Naive thymus-derived CD8-positive, alpha-beta T cell (primary cell): ENCODE data around the gene EXOC4. TPM values are rescaled to one million over a fixed set of nuclear protein-coding genes. Genes with fewer than 3 reads are reported as not detected.

Experiments used
- ATAC-seq, 2 donors: fragments of 150-1000 bp; cut with Tn5 transposase in 1 of 2; sonication (Bioruptor Pico), chemical (Tn5 transposase) in 1 of 2; 1 replicate in 1 of 2; 2 replicates in 1 of 2; pipeline ENCODE4 v1.10.0; 2021; ENCODE audit warnings: mild to moderate bottlenecking in 2 of 2, moderate library complexity in 2 of 2
- POLR2A ChIA-PET: fragments of 350-600 bp; sonication (Branson Sonifier 250); formaldehyde crosslinking; loops from one replicate; lab custom pipeline; 2021; ENCODE audit warnings: antibody characterized with exemption; lab: Charles Lee
- DNase-seq, 10 donors: peaks; one replicate each; pipeline versions ENCODE4 v3.0.0 to v3.0.0-alpha.2; 2020 to 2022
- H3K27ac Mint-ChIP-seq, 10 donors: one replicate each; pipeline ENCODE4 v1.8.0; 2020 to 2022; ENCODE audit warnings: mild to moderate bottlenecking in 10 of 10, mixed read lengths in 10 of 10, moderate library complexity in 4 of 10, inconsistent platforms in 1 of 10
- H3K27me3 Mint-ChIP-seq, 5 donors: one replicate each; pipeline ENCODE4 v1.8.0; 2021 to 2022; ENCODE audit warnings: mixed read lengths in 5 of 5
- H3K36me3 Mint-ChIP-seq, 3 donors: one replicate each; pipeline ENCODE4 v1.8.0; 2020 to 2022; ENCODE audit warnings: mixed read lengths in 3 of 3, mild to moderate bottlenecking in 2 of 3, inconsistent platforms in 1 of 3
- H3K4me1 Mint-ChIP-seq, 4 donors: one replicate each; pipeline ENCODE4 v1.8.0; 2021 to 2022; ENCODE audit warnings: mixed read lengths in 4 of 4
- H3K4me3 Mint-ChIP-seq, 10 donors: one replicate each; pipeline ENCODE4 v1.8.0; 2020 to 2022; ENCODE audit warnings: mild to moderate bottlenecking in 10 of 10, mixed read lengths in 10 of 10, moderate library complexity in 6 of 10, inconsistent platforms in 1 of 10
- H3K9me3 Mint-ChIP-seq, 9 donors: one replicate each; pipeline ENCODE4 v1.8.0; 2020 to 2022; ENCODE audit warnings: mixed read lengths in 9 of 9, mild to moderate bottlenecking in 3 of 9, inconsistent platforms in 1 of 9, moderate library complexity in 1 of 9
- polyA plus RNA-seq, 3 donors: library from polyadenylated mRNA; unstranded; fragments of 300-500 nt; fragmentation: Illumina TruSeq; gene quantifications; one replicate each; pipeline ENCODE4 v1.2.3, GENCODE V29; 2021
- total RNA-seq, 8 experiments: library from RNA in 2 of 8; stranded (reverse) in 2 of 8; gene quantifications; one replicate each; pipeline ENCODE4 v1.2.3 and lab custom pipeline; 2021 to 2026

The EXOC4 gene
- total and polyA plus RNA-seq, 5 experiments from 2014 or later: 29.4 to 68.6 (median 42.4) TPM

DNA sequence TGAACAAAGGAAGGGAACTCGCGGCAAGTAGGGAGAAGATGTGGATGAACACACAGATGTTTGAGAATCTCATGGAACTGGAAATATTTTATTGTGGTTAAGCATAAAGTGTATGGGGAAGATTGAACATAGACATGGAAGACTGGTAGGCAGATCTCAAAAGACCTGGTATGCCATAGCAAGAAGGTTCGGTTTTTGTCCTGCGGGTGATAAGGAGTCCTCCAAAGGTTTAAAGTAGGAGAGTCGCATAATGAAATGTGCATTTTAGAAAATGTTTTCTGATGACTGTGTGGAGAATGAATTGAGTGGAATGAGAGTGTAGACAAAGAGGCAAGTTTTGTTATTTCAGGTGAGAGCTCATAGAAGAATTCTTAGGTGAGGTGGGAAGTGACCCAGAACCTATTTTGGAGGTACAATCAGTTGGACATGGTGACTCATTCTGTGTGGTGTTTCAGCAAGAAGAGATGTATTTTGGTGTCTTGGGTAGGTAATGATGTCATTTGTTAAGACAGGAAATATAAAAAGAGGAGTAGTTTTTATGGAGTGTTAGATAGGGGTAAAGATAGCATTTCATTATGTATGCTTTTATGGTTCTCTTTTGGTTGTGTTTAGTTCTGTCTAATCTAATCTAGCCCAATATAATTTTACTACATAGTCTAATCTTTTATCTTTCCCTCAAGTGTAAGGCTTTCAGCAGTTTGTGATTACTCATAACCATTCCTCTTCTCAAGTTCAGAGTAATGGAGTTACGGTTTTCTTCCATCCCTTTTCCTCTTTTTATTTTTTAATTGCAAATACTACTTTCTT, 239.2 kb downstream of the EXOC4 start:
- H3K9me3 Mint-ChIP-seq: peaks cover 0 to 12% (median 0%) of the 10 kb centered on the region in 9 donors
- H3K36me3 Mint-ChIP-seq: peaks cover 7 to 53% (median 42%) of the 10 kb centered on the region in 3 donors
- peak overlapping the region in 1 of 10 donors; percentile 53 for H3K27ac Mint-ChIP-seq
- POLR2A ChIA-PET: no interaction called here
- H3K4me1 Mint-ChIP-seq: peaks cover 8 to 11% (median 9%) of the 10 kb centered on the region in 4 donors
- ATAC-seq (no peak), DNase-seq (no peak)
- no peaks in the 10 kb centered on the region for H3K27me3 Mint-ChIP-seq
- no peak overlapping the region for H3K4me3 Mint-ChIP-seq

DNA sequence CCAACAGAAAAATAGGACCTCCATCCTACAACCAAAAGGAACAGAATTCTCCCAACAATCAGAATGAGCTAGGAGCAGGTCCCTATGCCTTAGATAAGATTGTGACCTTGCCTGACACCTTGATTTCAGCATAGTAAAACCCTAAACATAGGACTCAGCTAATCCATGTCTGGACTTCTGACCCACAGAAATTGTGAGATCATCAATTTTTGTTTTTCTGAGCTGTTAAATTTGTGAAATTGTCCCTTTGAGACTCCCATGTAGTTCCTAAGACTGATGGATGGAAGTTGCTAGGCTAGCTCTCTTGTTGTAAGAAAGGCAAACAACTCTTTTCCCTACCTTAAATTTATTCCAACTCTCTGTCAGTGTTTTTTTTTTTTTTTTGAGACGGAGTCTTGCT, 244.2 kb downstream of the EXOC4 start:
- Mint-ChIP-seq H3K27ac (no peak overlapping the region), H3K27me3 (no peaks in the 10 kb centered on the region), H3K4me3 (no peak overlapping the region), H3K36me3 (peaks cover 7 to 51% (median 25%) of the 10 kb centered on the region in 3 donors), H3K4me1 (peaks cover 1 to 12% (median 5%) of the 10 kb centered on the region in 4 donors), H3K9me3 (peaks cover 0 to 8% (median 0%) of the 10 kb centered on the region in 9 donors)
- DNase-seq (no peak), ATAC-seq (no peak)
- POLR2A ChIA-PET: no interaction called here

DNA sequence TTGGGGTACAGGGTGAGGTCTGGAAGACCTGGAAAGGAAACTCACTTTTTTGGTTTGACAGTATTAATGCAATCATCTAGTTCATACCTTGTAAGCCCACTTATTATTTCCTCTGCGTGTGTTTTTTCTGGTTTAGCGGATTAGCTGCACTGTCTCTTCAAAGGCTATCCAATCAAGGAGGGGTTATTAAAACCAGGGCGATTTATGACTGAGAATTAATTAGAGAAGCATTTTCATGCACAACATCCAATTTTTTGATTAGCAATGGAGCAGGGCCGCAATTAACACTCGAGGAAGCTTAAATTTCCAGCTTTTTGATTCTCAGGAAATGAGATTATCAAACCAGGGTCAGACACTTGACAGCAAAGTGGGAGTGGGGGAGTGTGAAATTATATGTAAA, 248.9 kb downstream of the EXOC4 start:
- peaks cover 0 to 27% (median 4%) of the 10 kb centered on the region in 3 donors for H3K36me3 Mint-ChIP-seq
- no peak for DNase-seq
- peaks cover 0 to 13% (median 4%) of the 10 kb centered on the region in 4 donors for H3K4me1 Mint-ChIP-seq
- no peak for ATAC-seq
- POLR2A ChIA-PET: interaction anchor here (0.6 kb wide), 1 partner anchor 107 kb away, joined by 4 read pairs; no protein-coding TSS in a partner anchor
- H3K27ac Mint-ChIP-seq: peak overlapping the region in 2 of 10 donors; percentile 5 to 39
- no peak overlapping the region for H3K4me3 Mint-ChIP-seq
- H3K9me3 Mint-ChIP-seq: peaks cover 0 to 6% (median 0%) of the 10 kb centered on the region in 9 donors
- H3K27me3 Mint-ChIP-seq: no peaks in the 10 kb centered on the region

DNA sequence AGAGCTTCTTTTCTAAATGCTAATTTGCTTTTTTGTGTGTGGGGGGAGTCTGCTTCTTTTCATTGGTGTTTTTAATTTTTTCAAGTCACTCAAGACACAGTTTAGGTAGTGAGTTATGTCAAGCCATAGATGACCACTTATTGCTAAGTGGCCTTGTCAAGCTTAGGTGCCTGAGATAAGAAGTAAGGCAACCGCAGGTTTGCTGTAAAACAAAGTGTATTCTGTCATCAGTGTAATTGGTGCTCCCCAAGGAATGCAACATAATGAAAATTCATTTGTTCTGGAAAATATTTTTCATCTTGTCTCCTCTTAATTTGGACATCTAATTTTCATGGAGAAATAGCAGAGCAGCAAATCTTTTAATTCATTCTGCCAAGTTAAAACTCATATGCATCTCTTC, 249.6 kb downstream of the EXOC4 start:
- Mint-ChIP-seq H3K36me3 (peaks cover 0 to 28% (median 3%) of the 10 kb centered on the region in 3 donors), H3K27me3 (no peaks in the 10 kb centered on the region), H3K27ac (peak overlapping the region in 1 of 10 donors; percentile 5), H3K9me3 (peaks cover 0 to 6% (median 0%) of the 10 kb centered on the region in 9 donors), H3K4me3 (no peak overlapping the region), H3K4me1 (peaks cover 0 to 13% (median 4%) of the 10 kb centered on the region in 4 donors)
- POLR2A ChIA-PET: no interaction called here
- no peak for DNase-seq
- ATAC-seq: no peak

DNA sequence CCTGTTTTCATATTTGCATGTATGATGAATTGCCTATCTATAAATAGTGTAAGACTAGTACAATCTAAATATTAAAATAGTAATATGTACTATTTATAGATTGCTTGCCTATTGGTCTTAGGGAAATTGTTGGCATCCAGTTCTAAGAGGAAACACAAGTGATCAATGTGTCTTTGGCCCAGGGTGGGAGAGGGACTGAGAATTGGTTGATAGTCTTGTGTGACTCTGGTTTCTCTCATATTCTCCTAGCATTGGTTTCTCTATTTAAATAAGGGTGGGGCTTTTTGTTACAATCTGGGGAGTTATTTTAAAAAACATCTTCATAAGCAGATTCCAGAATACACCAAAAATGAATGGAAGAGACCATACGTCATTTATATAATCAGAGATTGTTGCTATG, 250.1 kb downstream of the EXOC4 start:
- H3K27me3 Mint-ChIP-seq: no peaks in the 10 kb centered on the region
- ATAC-seq (no peak), DNase-seq (no peak)
- peaks cover 0 to 13% (median 3%) of the 10 kb centered on the region in 4 donors for H3K4me1 Mint-ChIP-seq
- H3K36me3 Mint-ChIP-seq: peaks cover 0 to 31% (median 0%) of the 10 kb centered on the region in 3 donors
- peaks cover 0 to 3% (median 0%) of the 10 kb centered on the region in 9 donors for H3K9me3 Mint-ChIP-seq
- H3K27ac Mint-ChIP-seq: no peak overlapping the region
- POLR2A ChIA-PET: no interaction called here
- H3K4me3 Mint-ChIP-seq: no peak overlapping the region

DNA sequence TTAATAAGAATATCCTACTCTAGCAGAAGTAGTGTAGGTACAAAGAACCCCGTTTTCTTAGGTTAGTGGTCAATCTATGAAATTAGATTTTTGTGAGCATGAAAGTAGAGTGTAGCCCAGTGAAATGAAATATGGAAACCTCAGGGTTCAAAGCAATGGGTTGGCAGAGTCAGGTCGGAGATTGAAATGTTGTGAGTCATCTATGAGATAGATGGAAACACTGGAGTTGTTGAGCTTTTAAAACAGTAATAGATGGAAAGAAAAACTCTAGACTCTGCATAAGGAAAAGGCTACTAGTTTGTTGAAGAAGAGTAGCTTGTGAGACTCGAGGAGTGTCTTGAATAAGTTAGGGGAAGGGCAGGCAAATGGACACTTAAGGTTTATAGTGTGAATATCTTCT, 251.9 kb downstream of the EXOC4 start:
- POLR2A ChIA-PET: no interaction called here
- Mint-ChIP-seq H3K27me3 (no peaks in the 10 kb centered on the region), H3K27ac (no peak overlapping the region), H3K36me3 (peaks cover 12 to 33% (median 12%) of the 10 kb centered on the region in 3 donors), H3K4me1 (peaks cover 0 to 13% (median 4%) of the 10 kb centered on the region in 4 donors), H3K9me3 (peaks cover 0 to 6% (median 0%) of the 10 kb centered on the region in 9 donors), H3K4me3 (no peak overlapping the region)
- no peak for ATAC-seq
- no peak for DNase-seq

DNA sequence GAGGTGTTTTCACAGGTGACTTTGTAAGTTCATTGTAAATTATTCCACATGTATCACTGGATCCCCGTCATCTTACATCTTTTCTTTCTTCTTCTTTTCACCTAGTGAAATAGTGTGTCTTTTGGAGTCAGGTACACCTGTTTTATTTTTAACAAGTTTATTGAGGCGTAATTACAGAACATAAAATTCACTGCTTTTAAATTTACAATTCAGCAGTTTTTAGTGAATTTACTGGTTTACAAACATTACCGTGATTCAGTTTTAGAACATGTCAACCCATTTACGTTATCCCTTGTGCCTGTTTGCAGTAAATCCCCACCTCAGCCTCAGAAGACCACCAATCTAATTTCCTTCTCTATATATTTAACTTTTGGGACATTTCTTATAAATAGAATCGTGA, 256.9 kb downstream of the EXOC4 start:
- no peak for DNase-seq
- POLR2A ChIA-PET: no interaction called here
- Mint-ChIP-seq H3K9me3 (peaks cover 0 to 18% (median 10%) of the 10 kb centered on the region in 9 donors), H3K27me3 (no peaks in the 10 kb centered on the region), H3K4me3 (no peak overlapping the region), H3K27ac (peak overlapping the region in 1 of 10 donors; percentile 15), H3K4me1 (peaks cover 0 to 4% (median under 1%) of the 10 kb centered on the region in 4 donors), H3K36me3 (peaks cover 23 to 55% (median 32%) of the 10 kb centered on the region in 3 donors)
- ATAC-seq: no peak

DNA sequence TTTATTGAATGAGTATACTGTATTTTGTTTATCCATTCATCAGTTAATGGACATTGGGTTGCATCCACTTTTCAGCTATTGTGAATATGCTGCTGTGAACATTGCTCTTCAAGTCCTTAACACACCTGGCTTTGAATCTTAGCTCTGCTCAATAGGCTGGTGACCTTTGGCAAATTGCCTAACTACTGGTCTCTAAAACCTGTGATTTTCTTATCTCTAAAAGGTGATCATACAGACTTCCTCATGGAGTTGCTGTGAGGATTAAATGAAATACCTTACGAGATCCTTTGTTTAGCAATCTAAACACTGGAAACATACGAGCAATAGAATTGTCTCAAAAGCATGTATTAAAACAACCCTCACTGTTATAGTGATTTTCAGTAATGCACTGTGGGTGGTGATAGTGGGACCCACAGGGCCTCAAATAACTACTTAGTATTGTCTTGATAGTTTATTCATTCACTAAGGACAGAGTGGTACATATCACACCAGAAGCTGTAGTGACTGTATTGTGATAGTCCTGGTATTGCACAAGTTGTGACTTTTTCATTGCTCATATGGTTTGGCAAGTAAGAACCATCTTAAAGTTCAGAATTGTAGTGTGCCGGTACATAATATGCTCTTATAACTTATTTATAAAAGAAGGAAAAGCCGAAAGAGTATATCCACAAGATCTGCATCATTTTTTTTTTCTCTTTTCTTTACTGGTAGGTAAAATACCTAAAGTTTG, 257.6 kb downstream of the EXOC4 start:
- H3K36me3 Mint-ChIP-seq: peaks cover 23 to 55% (median 32%) of the 10 kb centered on the region in 3 donors
- H3K4me1 Mint-ChIP-seq: peaks cover 0 to 4% (median 0%) of the 10 kb centered on the region in 4 donors
- H3K4me3 Mint-ChIP-seq: no peak overlapping the region
- DNase-seq (no peak), ATAC-seq (no peak)
- H3K9me3 Mint-ChIP-seq: peaks cover 0 to 18% (median 10%) of the 10 kb centered on the region in 9 donors
- H3K27me3 Mint-ChIP-seq: no peaks in the 10 kb centered on the region
- no peak overlapping the region for H3K27ac Mint-ChIP-seq
- POLR2A ChIA-PET: no interaction called here

DNA sequence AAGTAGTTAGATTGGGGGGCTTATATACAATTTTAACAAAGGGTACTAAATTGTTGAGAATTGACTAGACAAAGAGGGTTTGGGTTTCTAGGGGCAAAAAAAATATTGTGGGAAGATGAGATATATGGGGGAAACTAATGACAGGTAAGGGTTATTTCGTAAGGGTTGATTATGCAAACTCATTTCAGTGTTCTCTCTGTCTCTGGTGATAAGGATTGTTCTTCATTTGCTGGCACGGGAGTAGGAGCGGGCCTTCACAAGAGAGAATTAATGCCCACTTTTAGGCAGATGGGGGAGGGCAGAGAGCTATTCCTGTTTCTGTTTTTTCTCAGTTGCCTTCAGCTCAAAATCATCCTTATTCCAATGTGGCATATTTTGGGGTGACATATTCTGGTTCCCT, 258.4 kb downstream of the EXOC4 start:
- DNase-seq (no peak), ATAC-seq (no peak)
- Mint-ChIP-seq H3K36me3 (peaks cover 23 to 53% (median 32%) of the 10 kb centered on the region in 3 donors), H3K9me3 (peaks cover 0 to 18% (median 10%) of the 10 kb centered on the region in 9 donors), H3K27me3 (no peaks in the 10 kb centered on the region), H3K27ac (no peak overlapping the region), H3K4me3 (no peak overlapping the region), H3K4me1 (peaks cover 0 to 4% (median 0%) of the 10 kb centered on the region in 4 donors)
- POLR2A ChIA-PET: no interaction called here

DNA sequence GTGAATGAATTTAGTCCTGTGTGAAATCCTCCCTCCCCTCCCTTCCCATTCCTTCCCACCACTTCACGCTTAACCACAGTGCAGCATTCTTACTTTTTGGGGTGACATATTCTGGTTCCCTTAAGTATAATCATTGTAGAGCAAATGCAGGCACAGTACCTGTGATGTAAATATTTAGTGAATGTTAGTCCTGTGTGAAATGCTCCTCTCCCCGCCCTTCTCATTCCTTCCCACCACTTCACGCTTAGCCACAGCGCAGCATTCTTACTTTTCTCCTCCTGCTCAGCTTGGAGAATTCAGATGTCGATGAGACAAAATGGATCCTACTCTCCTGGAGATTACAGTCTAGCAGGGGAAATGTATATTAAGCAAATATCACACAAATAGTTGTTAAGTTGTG, 258.8 kb downstream of the EXOC4 start:
- H3K27ac Mint-ChIP-seq: peak overlapping the region in 1 of 10 donors; percentile 24
- peaks cover 0 to 4% (median 0%) of the 10 kb centered on the region in 4 donors for H3K4me1 Mint-ChIP-seq
- POLR2A ChIA-PET: no interaction called here
- H3K4me3 Mint-ChIP-seq: no peak overlapping the region
- no peak for ATAC-seq
- peaks cover 0 to 18% (median 10%) of the 10 kb centered on the region in 9 donors for H3K9me3 Mint-ChIP-seq
- no peaks in the 10 kb centered on the region for H3K27me3 Mint-ChIP-seq
- H3K36me3 Mint-ChIP-seq: peaks cover 23 to 55% (median 34%) of the 10 kb centered on the region in 3 donors
- no peak for DNase-seq

DNA sequence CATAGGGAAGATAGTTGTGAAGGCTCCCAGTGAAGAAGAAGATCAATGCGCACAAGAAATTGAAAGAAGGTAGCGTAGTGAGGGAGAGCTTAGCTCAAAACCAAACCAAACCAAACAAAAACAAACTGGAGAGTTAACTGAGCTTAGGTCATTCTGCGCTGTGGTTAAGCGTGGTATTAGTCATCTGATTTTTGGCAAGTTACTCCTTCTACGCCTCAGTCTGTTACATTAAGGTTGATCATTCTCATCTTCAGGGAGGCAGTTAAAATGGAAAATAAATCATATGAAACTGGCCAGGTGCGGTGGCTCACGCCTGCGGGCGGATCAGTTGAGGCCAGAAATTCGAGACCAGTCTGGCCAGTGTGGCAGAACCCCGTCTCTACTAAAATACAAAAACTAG, 259.7 kb downstream of the EXOC4 start:
- H3K4me3 Mint-ChIP-seq: no peak overlapping the region
- peaks cover 0 to 4% (median 0%) of the 10 kb centered on the region in 4 donors for H3K4me1 Mint-ChIP-seq
- POLR2A ChIA-PET: no interaction called here
- no peaks in the 10 kb centered on the region for H3K27me3 Mint-ChIP-seq
- peaks cover 0 to 18% (median 10%) of the 10 kb centered on the region in 9 donors for H3K9me3 Mint-ChIP-seq
- no peak for DNase-seq
- H3K27ac Mint-ChIP-seq: no peak overlapping the region
- peaks cover 23 to 52% (median 34%) of the 10 kb centered on the region in 3 donors for H3K36me3 Mint-ChIP-seq
- no peak for ATAC-seq

DNA sequence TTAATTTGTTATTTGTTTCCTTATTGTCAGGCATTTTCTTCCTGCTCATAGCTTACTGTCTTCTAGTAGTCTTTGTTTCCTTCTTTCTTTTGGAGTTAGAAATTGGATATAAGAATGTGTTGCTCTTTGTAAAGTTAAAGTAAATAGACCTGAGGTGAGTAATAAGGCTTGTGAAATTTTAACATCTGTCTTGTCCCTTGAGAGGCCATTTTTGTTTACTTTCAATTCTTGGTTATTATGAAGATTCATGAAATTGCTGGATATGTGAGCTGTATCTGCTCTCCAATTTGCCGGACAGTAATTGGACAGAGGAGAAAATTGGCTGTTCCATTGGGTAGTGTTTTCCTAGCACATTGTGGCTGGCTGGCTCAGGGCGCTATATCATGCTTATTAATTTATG, 260.7 kb downstream of the EXOC4 start:
- ATAC-seq (no peak), DNase-seq (no peak)
- Mint-ChIP-seq H3K27me3 (no peaks in the 10 kb centered on the region), H3K36me3 (peaks cover 17 to 50% (median 34%) of the 10 kb centered on the region in 3 donors), H3K4me1 (no peaks in the 10 kb centered on the region), H3K27ac (peak overlapping the region in 1 of 10 donors; percentile 72), H3K9me3 (peaks cover 0 to 15% (median 8%) of the 10 kb centered on the region in 9 donors), H3K4me3 (no peak overlapping the region)
- POLR2A ChIA-PET: no interaction called here
